Measurements from ENCODE around the gene IL17B. TPM values are rescaled to one million over a fixed set of nuclear protein-coding genes. Genes with fewer than 3 reads are reported as not detected.

Gene IL17B
- total RNA-seq, 1 experiment from 2014 or later: not detected

DNA sequence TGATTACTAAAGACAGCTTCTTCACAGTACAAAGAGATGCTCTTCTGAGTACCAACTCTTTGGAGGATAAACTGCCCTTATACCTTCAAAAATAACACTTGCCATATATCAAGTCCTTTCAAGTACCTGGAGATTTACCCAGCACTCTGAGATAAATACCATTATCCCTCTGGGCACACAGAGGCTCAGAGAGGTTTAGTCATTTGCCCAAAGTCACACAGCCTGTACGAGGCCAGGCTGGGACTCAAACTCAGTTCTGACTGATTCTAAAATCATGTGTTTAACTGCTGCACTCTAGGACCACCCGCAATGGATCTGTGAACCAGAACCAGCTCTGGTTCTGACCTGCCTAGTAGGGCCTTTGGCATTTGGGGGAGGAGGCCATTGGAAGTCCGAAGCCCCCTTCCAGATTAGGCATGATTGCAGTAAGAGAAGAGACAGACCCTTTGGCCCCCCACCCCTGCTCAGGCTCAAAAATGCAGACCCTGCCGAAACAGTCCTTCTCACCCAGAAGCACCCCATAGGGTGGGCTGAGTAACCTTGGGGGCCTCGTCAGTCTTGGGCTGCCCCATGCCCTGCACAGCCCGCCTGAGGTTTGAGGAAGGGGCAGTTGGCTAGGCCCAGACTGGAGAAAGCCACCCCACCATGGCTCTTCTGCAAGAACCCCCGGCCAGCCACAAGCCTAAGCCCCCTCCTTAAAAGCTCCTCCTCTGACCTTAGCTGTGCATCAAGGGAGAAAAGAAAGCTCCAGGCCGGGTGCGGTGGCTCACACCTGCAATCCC, 32.8 kb upstream of the IL17B start:
- H3K36me3 ChIP-seq (ENCODE audit: insufficient read depth, low read length): no peaks in the 10 kb centered on the region
- no peaks in the 10 kb centered on the region for H3K9me3 ChIP-seq (ENCODE audit: low read length)
- no peaks in the 10 kb centered on the region for H3K79me2 ChIP-seq (ENCODE audit: low read length)
- no peak overlapping the region for H3K4me3 ChIP-seq (ENCODE audit: low read length)
- no peak overlapping the region for H3K9ac ChIP-seq (ENCODE audit: low read length)
- no peaks in the 10 kb centered on the region for H4K20me1 ChIP-seq (ENCODE audit: insufficient read depth, low read depth, low read length)
- H3K9me2 ChIP-seq (replicated peaks; ENCODE audit: insufficient read depth, low read length): no peaks in the 10 kb centered on the region
- H3K4me1 ChIP-seq (ENCODE audit: low read length): peaks cover 3% of the 10 kb centered on the region; the same call in 1 of the 2 replicates
- no peaks in the 10 kb centered on the region for H3K27me3 ChIP-seq (ENCODE audit: low read length)
- H3K27ac ChIP-seq (ENCODE audit: low read length): no peak overlapping the region
- H2AFZ ChIP-seq (ENCODE audit: low read length): no peak overlapping the region
- H3K4me2 ChIP-seq (ENCODE audit: low read depth, low read length, poor library complexity, severe bottlenecking): no peak overlapping the region
- no peak for DNase-seq

- no peak overlapping the region for H3K9ac ChIP-seq (ENCODE audit: low read length)
Measured at GRCh38 chr5:149410721-149411432, 31.8 kb upstream of the IL17B start.

GRCh38 chr5:149410071-149410470, 31.0 kb upstream of the IL17B start:
- no peak overlapping the region for H3K4me3 ChIP-seq (ENCODE audit: low read length)
- H4K20me1 ChIP-seq (ENCODE audit: insufficient read depth, low read depth, low read length): no peaks in the 10 kb centered on the region
- no peaks in the 10 kb centered on the region for H3K27me3 ChIP-seq (ENCODE audit: low read length)
- H3K9me3 ChIP-seq (ENCODE audit: low read length): no peaks in the 10 kb centered on the region
- peaks cover 8% of the 10 kb centered on the region for H3K4me1 ChIP-seq (ENCODE audit: low read length)
- H3K9ac ChIP-seq (ENCODE audit: low read length): no peak overlapping the region
- no peak for DNase-seq
- no peak overlapping the region for H2AFZ ChIP-seq (ENCODE audit: low read length)
- no peaks in the 10 kb centered on the region for H3K79me2 ChIP-seq (ENCODE audit: low read length)
- H3K4me2 ChIP-seq (ENCODE audit: low read depth, low read length, poor library complexity, severe bottlenecking): no peak overlapping the region
- H3K36me3 ChIP-seq (ENCODE audit: insufficient read depth, low read length): no peaks in the 10 kb centered on the region
- H3K27ac ChIP-seq (ENCODE audit: low read length): no peak overlapping the region
- no peaks in the 10 kb centered on the region for H3K9me2 ChIP-seq (replicated peaks; ENCODE audit: insufficient read depth, low read length)

More at GRCh38 chr5:149410721-149411432, 31.8 kb upstream of the IL17B start:
- H3K79me2 ChIP-seq (ENCODE audit: low read length): no peaks in the 10 kb centered on the region
- H3K9me2 ChIP-seq (replicated peaks; ENCODE audit: insufficient read depth, low read length): no peaks in the 10 kb centered on the region
- H3K27ac ChIP-seq (ENCODE audit: low read length): no peak overlapping the region
- no peak overlapping the region for H3K4me2 ChIP-seq (ENCODE audit: low read depth, low read length, poor library complexity, severe bottlenecking)
- H4K20me1 ChIP-seq (ENCODE audit: insufficient read depth, low read depth, low read length): no peaks in the 10 kb centered on the region
- peaks cover 8% of the 10 kb centered on the region for H3K4me1 ChIP-seq (ENCODE audit: low read length)
- no peaks in the 10 kb centered on the region for H3K36me3 ChIP-seq (ENCODE audit: insufficient read depth, low read length)
- no peak overlapping the region for H2AFZ ChIP-seq (ENCODE audit: low read length)
- DNase-seq: no peak
- H3K4me3 ChIP-seq (ENCODE audit: low read length): no peak overlapping the region
- H3K9me3 ChIP-seq (ENCODE audit: low read length): no peaks in the 10 kb centered on the region
- no peaks in the 10 kb centered on the region for H3K27me3 ChIP-seq (ENCODE audit: low read length)

DNA sequence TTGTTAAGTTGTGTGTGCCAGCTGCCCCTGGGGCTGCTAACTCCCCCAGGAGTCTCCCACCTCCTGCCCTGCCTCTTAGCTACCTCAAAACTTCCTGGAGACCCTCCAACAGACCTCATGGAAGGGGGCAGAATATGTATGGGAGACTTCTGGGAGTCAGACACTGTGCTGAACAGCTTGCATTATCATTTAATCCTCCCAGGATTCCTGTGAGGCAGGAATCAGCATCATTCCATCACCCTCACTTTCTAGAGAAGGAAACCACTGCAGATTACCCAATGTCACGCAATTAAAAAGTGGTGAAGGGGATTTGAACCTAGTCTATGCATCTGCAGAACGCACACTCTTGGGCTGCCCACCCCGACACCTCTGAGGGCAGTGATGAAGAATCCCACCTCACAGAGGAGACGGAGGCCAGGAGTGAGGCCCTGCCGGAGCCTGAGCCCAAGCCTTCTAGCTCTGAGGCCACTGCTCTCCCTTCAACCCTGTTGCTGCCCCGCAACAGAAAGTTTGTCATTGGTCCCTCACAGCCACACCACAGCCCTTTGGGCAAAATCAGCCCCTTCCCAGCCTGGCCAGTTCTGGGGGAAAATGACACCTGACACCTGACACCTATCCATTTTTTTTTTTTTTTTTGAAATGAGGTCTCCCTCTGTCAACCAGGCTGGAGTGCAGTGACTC, 30.3 kb upstream of the IL17B start:
- H3K4me1 ChIP-seq (ENCODE audit: low read length): peaks cover 8% of the 10 kb centered on the region
- no peaks in the 10 kb centered on the region for H3K9me2 ChIP-seq (replicated peaks; ENCODE audit: insufficient read depth, low read length)
- H3K27me3 ChIP-seq (ENCODE audit: low read length): no peaks in the 10 kb centered on the region
- no peaks in the 10 kb centered on the region for H3K9me3 ChIP-seq (ENCODE audit: low read length)
- DNase-seq: no peak
- no peak overlapping the region for H3K4me2 ChIP-seq (ENCODE audit: low read depth, low read length, poor library complexity, severe bottlenecking)
- no peaks in the 10 kb centered on the region for H4K20me1 ChIP-seq (ENCODE audit: insufficient read depth, low read depth, low read length)
- H3K9ac ChIP-seq (ENCODE audit: low read length): no peak overlapping the region
- no peaks in the 10 kb centered on the region for H3K36me3 ChIP-seq (ENCODE audit: insufficient read depth, low read length)
- H3K27ac ChIP-seq (ENCODE audit: low read length): no peak overlapping the region
- H2AFZ ChIP-seq (ENCODE audit: low read length): no peak overlapping the region
- no peaks in the 10 kb centered on the region for H3K79me2 ChIP-seq (ENCODE audit: low read length)
- H3K4me3 ChIP-seq (ENCODE audit: low read length): no peak overlapping the region

- no peaks in the 10 kb centered on the region for H3K9me2 ChIP-seq (replicated peaks; ENCODE audit: insufficient read depth, low read length)
- H4K20me1 ChIP-seq (ENCODE audit: insufficient read depth, low read depth, low read length): no peaks in the 10 kb centered on the region
- H3K4me1 ChIP-seq (ENCODE audit: low read length): peaks cover 8% of the 10 kb centered on the region
- no peak overlapping the region for H3K27ac ChIP-seq (ENCODE audit: low read length)
- no peak overlapping the region for H3K9ac ChIP-seq (ENCODE audit: low read length)
- H3K4me3 ChIP-seq (ENCODE audit: low read length): no peak overlapping the region
- no peak overlapping the region for H2AFZ ChIP-seq (ENCODE audit: low read length)
- no peak for DNase-seq
- no peak overlapping the region for H3K4me2 ChIP-seq (ENCODE audit: low read depth, low read length, poor library complexity, severe bottlenecking)
- no peaks in the 10 kb centered on the region for H3K27me3 ChIP-seq (ENCODE audit: low read length)
- no peaks in the 10 kb centered on the region for H3K9me3 ChIP-seq (ENCODE audit: low read length)
- H3K36me3 ChIP-seq (ENCODE audit: insufficient read depth, low read length): no peaks in the 10 kb centered on the region
- no peaks in the 10 kb centered on the region for H3K79me2 ChIP-seq (ENCODE audit: low read length)
Measured at GRCh38 chr5:149408252-149409099, 29.4 kb upstream of the IL17B start.

- no peak overlapping the region for H2AFZ ChIP-seq (ENCODE audit: low read length)
- no peak overlapping the region for H3K4me2 ChIP-seq (ENCODE audit: low read depth, low read length, poor library complexity, severe bottlenecking)
- H3K9ac ChIP-seq (ENCODE audit: low read length): no peak overlapping the region
Measured at GRCh38 chr5:149407323-149408251, 28.5 kb upstream of the IL17B start.

DNA sequence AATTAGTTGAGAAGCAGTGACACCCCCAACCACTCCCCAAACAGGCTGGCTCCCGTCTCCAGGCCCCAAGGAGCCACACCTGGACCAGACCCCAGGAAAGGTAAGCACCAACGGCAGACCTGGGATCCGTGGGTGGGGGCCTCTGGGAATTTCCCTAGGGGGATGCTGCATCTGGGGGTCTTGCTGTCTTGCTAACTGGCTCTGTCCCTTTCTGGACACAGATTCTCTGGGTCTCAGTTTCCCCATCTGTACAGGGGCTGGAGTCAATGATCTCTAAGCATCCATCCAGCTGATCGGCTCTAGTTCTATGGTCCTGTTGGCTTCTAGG, 27.9 kb upstream of the IL17B start:
- no peak for DNase-seq

More at GRCh38 chr5:149407323-149408251, 28.5 kb upstream of the IL17B start:
- H3K27ac ChIP-seq (ENCODE audit: low read length): no peak overlapping the region
- no peaks in the 10 kb centered on the region for H3K27me3 ChIP-seq (ENCODE audit: low read length)
- H3K36me3 ChIP-seq (ENCODE audit: insufficient read depth, low read length): no peaks in the 10 kb centered on the region
- no peaks in the 10 kb centered on the region for H3K9me2 ChIP-seq (replicated peaks; ENCODE audit: insufficient read depth, low read length)
- peaks cover 8% of the 10 kb centered on the region for H3K4me1 ChIP-seq (ENCODE audit: low read length)
- H3K4me3 ChIP-seq (ENCODE audit: low read length): no peak overlapping the region
- DNase-seq: no peak
- H3K9me3 ChIP-seq (ENCODE audit: low read length): no peaks in the 10 kb centered on the region
- no peaks in the 10 kb centered on the region for H4K20me1 ChIP-seq (ENCODE audit: insufficient read depth, low read depth, low read length)
- H3K79me2 ChIP-seq (ENCODE audit: low read length): no peaks in the 10 kb centered on the region

More for the DNA sequence above, 27.9 kb upstream of the IL17B start:
- Histone ChIP-seq H3K9ac (ENCODE audit: low read length) (no peak overlapping the region), H3K9me3 (ENCODE audit: low read length) (no peaks in the 10 kb centered on the region), H3K4me2 (ENCODE audit: low read depth, low read length, poor library complexity, severe bottlenecking) (peak overlapping the region; percentile 26), H3K4me1 (ENCODE audit: low read length) (peaks cover 8% of the 10 kb centered on the region), H3K4me3 (ENCODE audit: low read length) (no peak overlapping the region), H3K27ac (ENCODE audit: low read length) (no peak overlapping the region), H3K79me2 (ENCODE audit: low read length) (no peaks in the 10 kb centered on the region), H3K36me3 (ENCODE audit: insufficient read depth, low read length) (no peaks in the 10 kb centered on the region), H3K9me2 (replicated peaks; ENCODE audit: insufficient read depth, low read length) (no peaks in the 10 kb centered on the region), H3K27me3 (ENCODE audit: low read length) (no peaks in the 10 kb centered on the region), H2AFZ (ENCODE audit: low read length) (no peak overlapping the region), H4K20me1 (ENCODE audit: insufficient read depth, low read depth, low read length) (no peaks in the 10 kb centered on the region)
